Hepatocyte (in vitro differentiated cells): ENCODE measurements around the gene SCN9A. TPM values are rescaled to one million over a fixed set of nuclear protein-coding genes. Genes with fewer than 3 reads are reported as not detected.
A peak's percentile ranks its signal among the peaks of the same experiment; 100 is the strongest.

Experiments
- DNase-seq: peaks from one replicate; pipeline ENCODE4 v3.0.0-alpha.2; 2016; ENCODE audit warnings: low spot score
- H2AFZ ChIP-seq: fragments of 200-600 bp; sonication (generic); 2 replicates; pipeline ENCODE4 v1.6.0; 2016; ENCODE audit warnings: antibody characterized with exemption, mild to moderate bottlenecking
- H3K27ac ChIP-seq: fragments of 200-600 bp; sonication (generic); 2 replicates; pipeline ENCODE4 v1.5.1; 2016; ENCODE audit warnings: mild to moderate bottlenecking
- H3K27me3 ChIP-seq: fragments of 200-600 bp; sonication (generic); 2 replicates; pipeline ENCODE4 v1.6.1; 2016
- H3K36me3 ChIP-seq: fragments of 200-600 bp; sonication (generic); replicated peaks from 2 replicates; pipeline ENCODE4 v1.5.1; 2016; ENCODE audit warnings: low read depth; ENCODE audit not compliant: insufficient read depth
- H3K4me1 ChIP-seq: fragments of 200-600 bp; sonication (generic); 2 replicates; pipeline ENCODE4 v1.5.1; 2016; ENCODE audit warnings: mild to moderate bottlenecking, moderate library complexity; ENCODE audit not compliant: insufficient read depth
- H3K4me2 ChIP-seq: fragments of 200-600 bp; sonication (generic); 2 replicates; pipeline ENCODE4 v1.6.0; 2016
- H3K4me3 ChIP-seq: fragments of 200-600 bp; sonication (generic); 2 replicates; pipeline ENCODE4 v1.5.1; 2016; ENCODE audit warnings: mild to moderate bottlenecking
- H3K79me2 ChIP-seq: fragments of 200-600 bp; sonication (generic); 2 replicates; pipeline ENCODE4 v1.6.0; 2017; ENCODE audit warnings: mild to moderate bottlenecking
- H3K9me2 ChIP-seq: fragments of 200-600 bp; sonication (generic); replicated peaks from 2 replicates; pipeline ENCODE4 v1.6.0; 2017; ENCODE audit warnings: mild to moderate bottlenecking; ENCODE audit not compliant: insufficient read depth
- H3K9me3 ChIP-seq: fragments of 200-600 bp; sonication (generic); 2 replicates; pipeline ENCODE4 v1.5.1; 2016; ENCODE audit warnings: low read depth, mild to moderate bottlenecking
- H4K20me1 ChIP-seq: fragments of 200-600 bp; sonication (generic); 2 replicates; pipeline ENCODE4 v1.6.0; 2016; ENCODE audit warnings: mild to moderate bottlenecking; ENCODE audit not compliant: insufficient read depth, poor library complexity, severe bottlenecking
- EZH2 ChIP-seq: fragments of 200-600 bp; sonication (generic); IDR thresholded peaks from 2 replicates; pipeline ENCODE4 v1.6.1; 2016; ENCODE audit warnings: antibody characterized with exemption, mild to moderate bottlenecking, borderline replicate concordance
- EZH2phosphoT487 ChIP-seq: fragments of 200-600 bp; sonication (generic); IDR thresholded peaks from one replicate; pipeline ENCODE4 v1.6.1; 2018; ENCODE audit warnings: antibody characterized with exemption, mild to moderate bottlenecking, low read depth, moderate library complexity; ENCODE audit not compliant: unreplicated experiment, severe bottlenecking
- WGBS: methylation state at CpG from one replicate; pipeline ENCODE4 v1.1.6; 2016; ENCODE audit warnings: low lambda C conversion rate; ENCODE audit errors: missing lambda C conversion rate; 5-methylcytosine and 5-hydroxymethylcytosine counted together
- polyA plus RNA-seq: library from polyadenylated mRNA; unstranded; fragments of >200 nt; fragmentation: Nextera tagmentation; extraction: Ambion mirVana; gene quantifications from 2 replicates; pipeline ENCODE4 v1.2.1, GENCODE V29; 2016
- total RNA-seq: library from RNA; depleted of rRNA; stranded (reverse); fragments of >200 nt; gene quantifications from 2 replicates; pipeline ENCODE4 v1.2.3, GENCODE V29; 2014
- TF ChIP-seq, protein P1 (sequence below): fragments of 200-600 bp; sonication (generic); IDR thresholded peaks from 2 replicates; pipeline ENCODE4 v1.5.1; 2016; ENCODE audit warnings: antibody characterized with exemption, mild to moderate bottlenecking; ENCODE audit not compliant: poor library complexity

SCN9A gene
- total and polyA plus RNA-seq, 2 experiments from 2014 or later, result 5.1 to 11.7 TPM

- Histone ChIP-seq H3K27me3 (no peaks in the 10 kb centered on the region), H3K79me2 (no peaks in the 10 kb centered on the region), H2AFZ (no peak overlapping the region), H3K4me2 (no peak overlapping the region), H4K20me1 (no peaks in the 10 kb centered on the region), H3K9me3 (no peaks in the 10 kb centered on the region), H3K9me2 (no peaks in the 10 kb centered on the region), H3K4me1 (no peaks in the 10 kb centered on the region), H3K27ac (no peak overlapping the region), H3K4me3 (no peak overlapping the region), H3K36me3 (no peaks in the 10 kb centered on the region)
- no peak for DNase-seq
- 59% methylated on average over 3 of the region's 3 CpGs for WGBS
- TF ChIP-seq, protein P1, sequence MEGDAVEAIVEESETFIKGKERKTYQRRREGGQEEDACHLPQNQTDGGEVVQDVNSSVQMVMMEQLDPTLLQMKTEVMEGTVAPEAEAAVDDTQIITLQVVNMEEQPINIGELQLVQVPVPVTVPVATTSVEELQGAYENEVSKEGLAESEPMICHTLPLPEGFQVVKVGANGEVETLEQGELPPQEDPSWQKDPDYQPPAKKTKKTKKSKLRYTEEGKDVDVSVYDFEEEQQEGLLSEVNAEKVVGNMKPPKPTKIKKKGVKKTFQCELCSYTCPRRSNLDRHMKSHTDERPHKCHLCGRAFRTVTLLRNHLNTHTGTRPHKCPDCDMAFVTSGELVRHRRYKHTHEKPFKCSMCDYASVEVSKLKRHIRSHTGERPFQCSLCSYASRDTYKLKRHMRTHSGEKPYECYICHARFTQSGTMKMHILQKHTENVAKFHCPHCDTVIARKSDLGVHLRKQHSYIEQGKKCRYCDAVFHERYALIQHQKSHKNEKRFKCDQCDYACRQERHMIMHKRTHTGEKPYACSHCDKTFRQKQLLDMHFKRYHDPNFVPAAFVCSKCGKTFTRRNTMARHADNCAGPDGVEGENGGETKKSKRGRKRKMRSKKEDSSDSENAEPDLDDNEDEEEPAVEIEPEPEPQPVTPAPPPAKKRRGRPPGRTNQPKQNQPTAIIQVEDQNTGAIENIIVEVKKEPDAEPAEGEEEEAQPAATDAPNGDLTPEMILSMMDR, result peak; percentile 49
- TF ChIP-seq EZH2phosphoT487 (no peak), EZH2 (no peak)
Observed at GRCh38 chr2:166179201-166179600, 196.5 kb downstream of the SCN9A start.

GRCh38 chr2:166173263-166173662 lies 202.5 kb downstream of the SCN9A start:
- no peaks in the 10 kb centered on the region for H3K79me2 ChIP-seq
- DNase-seq, result no peak
- TF ChIP-seq EZH2, result no peak
- TF ChIP-seq, protein P1, result no peak
- no peak for TF ChIP-seq EZH2phosphoT487
- no peak overlapping the region for H3K27ac ChIP-seq
- no peaks in the 10 kb centered on the region for H3K9me2 ChIP-seq
- H3K36me3 ChIP-seq, result no peaks in the 10 kb centered on the region
- H4K20me1 ChIP-seq, result no peaks in the 10 kb centered on the region
- no peaks in the 10 kb centered on the region for H3K9me3 ChIP-seq
- no peak overlapping the region for H2AFZ ChIP-seq
- 93% methylated on average over 2 of the region's 2 CpGs for WGBS
- no peak overlapping the region for H3K4me2 ChIP-seq
- H3K4me3 ChIP-seq, result no peak overlapping the region
- no peaks in the 10 kb centered on the region for H3K27me3 ChIP-seq
- H3K4me1 ChIP-seq, result no peaks in the 10 kb centered on the region

GRCh38 chr2:166171216-166171615 lies 204.5 kb downstream of the SCN9A start:
- 71% methylated on average over 3 of the region's 3 CpGs for WGBS
- TF ChIP-seq EZH2 (no peak), EZH2phosphoT487 (no peak)
- TF ChIP-seq, protein P1, result no peak
- Histone ChIP-seq H3K27me3 (no peaks in the 10 kb centered on the region), H3K79me2 (no peaks in the 10 kb centered on the region), H3K9me2 (no peaks in the 10 kb centered on the region), H3K36me3 (no peaks in the 10 kb centered on the region), H3K4me2 (no peak overlapping the region), H3K9me3 (no peaks in the 10 kb centered on the region), H3K4me1 (no peaks in the 10 kb centered on the region), H3K27ac (no peak overlapping the region), H3K4me3 (no peak overlapping the region), H2AFZ (no peak overlapping the region), H4K20me1 (no peaks in the 10 kb centered on the region)
- no peak for DNase-seq

DNA sequence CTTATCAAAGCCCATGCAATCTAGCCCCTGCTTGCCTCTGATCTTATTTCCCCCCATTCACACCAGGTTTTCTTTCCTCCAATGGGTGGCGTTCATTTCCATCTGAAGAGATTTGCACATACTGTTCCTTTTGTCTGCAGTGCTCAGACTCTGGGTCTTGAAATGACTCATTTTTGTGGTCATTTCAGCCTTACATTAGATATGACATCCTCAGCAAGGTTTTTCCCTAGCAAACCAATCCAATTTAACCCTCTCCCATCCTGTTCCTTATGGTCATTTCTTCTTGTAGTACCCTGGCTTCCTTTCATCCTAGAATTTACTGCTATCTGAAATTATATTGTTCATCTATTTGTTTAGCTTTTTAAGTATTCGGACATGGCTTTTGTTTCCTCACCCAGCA lies 205.4 kb downstream of the SCN9A start:
- H3K27me3 ChIP-seq, result no peaks in the 10 kb centered on the region

More for the DNA sequence above, 205.4 kb downstream of the SCN9A start:
- Histone ChIP-seq H3K4me1 (no peaks in the 10 kb centered on the region), H3K27ac (no peak overlapping the region), H3K9me2 (no peaks in the 10 kb centered on the region), H3K9me3 (no peaks in the 10 kb centered on the region), H3K79me2 (no peaks in the 10 kb centered on the region), H2AFZ (no peak overlapping the region), H3K4me3 (no peak overlapping the region), H3K4me2 (no peak overlapping the region), H4K20me1 (no peaks in the 10 kb centered on the region), H3K36me3 (no peaks in the 10 kb centered on the region)
- TF ChIP-seq EZH2, result no peak
- TF ChIP-seq, protein P1, result no peak
- 81% methylated on average over 2 of the region's 2 CpGs for WGBS
- no peak for DNase-seq
